T-helper 2 cell treated with Interferon-gamma antibody and Interleukin-4, amounts not matched to agents 5 μg/mL and 100 μg/mL, for 36 hours (primary cell): ENCODE data around the gene ZNF805.
"Not testable (repeated sequence)": the region's sequence is repeated elsewhere in the genome, so short reads cannot be mapped to it uniquely, and the experiment has no call there.

Experiments
- DNase-seq: peaks from one replicate; pipeline ENCODE4 v3.0.0; 2021; ENCODE audit warnings: low spot score
- H3K27ac Mint-ChIP-seq: one replicate; pipeline ENCODE4 v1.8.0; 2021; ENCODE audit warnings: mild to moderate bottlenecking, mixed read lengths
- H3K27me3 Mint-ChIP-seq: one replicate; pipeline ENCODE4 v1.8.0; 2021; ENCODE audit warnings: low read depth, mixed read lengths
- H3K36me3 Mint-ChIP-seq: one replicate; pipeline ENCODE4 v1.8.0; 2021; ENCODE audit warnings: low read depth, mixed read lengths
- H3K4me1 Mint-ChIP-seq: one replicate; pipeline ENCODE4 v1.8.0; 2021; ENCODE audit warnings: low read depth, mixed read lengths
- H3K4me3 Mint-ChIP-seq: one replicate; pipeline ENCODE4 v1.8.0; 2022; ENCODE audit warnings: mild to moderate bottlenecking, moderate library complexity, mixed read lengths
- H3K9me3 Mint-ChIP-seq: one replicate; pipeline ENCODE4 v1.8.0; 2021; ENCODE audit warnings: mixed read lengths

Gene ZNF805

DNA sequence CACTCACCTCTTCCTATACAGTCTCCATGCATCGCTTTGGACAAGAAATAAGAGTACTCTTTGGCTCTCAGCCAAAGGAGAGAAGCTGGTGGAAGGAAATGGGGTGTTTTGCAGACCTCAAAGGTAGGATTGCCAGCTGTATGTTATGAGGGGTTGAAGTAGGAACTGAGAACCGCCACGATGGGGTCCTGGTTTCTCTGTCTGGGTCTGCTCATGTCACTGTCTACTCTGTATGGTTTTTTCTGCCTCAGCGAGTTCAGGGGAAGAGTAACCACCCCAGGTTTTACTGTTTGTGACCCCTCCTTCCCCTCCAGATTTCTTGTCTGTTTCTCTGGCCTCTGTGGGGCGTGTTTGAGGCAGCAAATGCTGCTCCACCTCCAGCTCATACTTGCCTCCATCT lies 4.1 kb downstream of the ZNF805 start:
- Mint-ChIP-seq H3K36me3 (peaks cover 52% of the 10 kb centered on the region), H3K9me3 (peaks cover 5% of the 10 kb centered on the region), H3K27me3 (no peaks in the 10 kb centered on the region), H3K27ac (no peak overlapping the region), H3K4me3 (no peak overlapping the region), H3K4me1 (peaks cover 16% of the 10 kb centered on the region)
- no peak for DNase-seq

- H3K4me3 Mint-ChIP-seq, result no peak overlapping the region
- H3K27ac Mint-ChIP-seq, result no peak overlapping the region
- peaks cover 14% of the 10 kb centered on the region for H3K4me1 Mint-ChIP-seq
- H3K9me3 Mint-ChIP-seq, result peaks cover 5% of the 10 kb centered on the region
- peaks cover 54% of the 10 kb centered on the region for H3K36me3 Mint-ChIP-seq
- DNase-seq, result no peak
- no peaks in the 10 kb centered on the region for H3K27me3 Mint-ChIP-seq
Measured at GRCh38 chr19:57245066-57245465, 4.6 kb downstream of the ZNF805 start.

DNA sequence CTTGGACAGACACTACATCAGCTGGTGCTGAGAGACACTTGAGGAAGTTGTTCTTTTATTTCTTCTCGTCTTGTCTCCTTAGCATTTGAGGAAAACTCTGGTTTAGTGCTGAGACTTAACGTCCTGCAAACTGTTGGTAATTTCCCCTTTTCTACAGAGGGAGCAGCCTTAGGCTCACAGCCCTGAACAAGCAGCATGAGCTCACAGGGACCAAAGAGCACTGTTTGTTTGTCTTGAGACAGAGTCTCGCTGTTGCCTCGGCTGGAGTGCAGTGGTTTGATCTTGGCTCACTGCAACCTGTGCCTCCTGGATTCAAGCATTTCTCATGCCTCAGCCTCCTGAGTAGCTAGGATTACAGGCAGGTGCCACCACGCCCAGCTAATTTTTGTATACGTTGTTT lies 5.5 kb downstream of the ZNF805 start:
- DNase-seq, result no peak
- peaks cover 12% of the 10 kb centered on the region for H3K4me1 Mint-ChIP-seq
- H3K27ac Mint-ChIP-seq, result no peak overlapping the region
- no peaks in the 10 kb centered on the region for H3K27me3 Mint-ChIP-seq
- no peak overlapping the region for H3K4me3 Mint-ChIP-seq
- peaks cover 59% of the 10 kb centered on the region for H3K36me3 Mint-ChIP-seq
- H3K9me3 Mint-ChIP-seq, result peaks cover 10% of the 10 kb centered on the region

GRCh38 chr19:57248646-57249045 lies 8.2 kb downstream of the ZNF805 start:
- Mint-ChIP-seq H3K9me3 (peaks cover 24% of the 10 kb centered on the region), H3K36me3 (peaks cover 79% of the 10 kb centered on the region), H3K4me3 (no peak overlapping the region), H3K27me3 (no peaks in the 10 kb centered on the region), H3K4me1 (no peaks in the 10 kb centered on the region), H3K27ac (no peak overlapping the region)
- no peak for DNase-seq

GRCh38 chr19:57249329-57249728 lies 8.9 kb downstream of the ZNF805 start:
- Mint-ChIP-seq H3K27ac (no peak overlapping the region), H3K36me3 (peaks cover 82% of the 10 kb centered on the region), H3K27me3 (no peaks in the 10 kb centered on the region), H3K4me3 (no peak overlapping the region), H3K4me1 (no peaks in the 10 kb centered on the region), H3K9me3 (peaks cover 31% of the 10 kb centered on the region)
- DNase-seq, result no peak

DNA sequence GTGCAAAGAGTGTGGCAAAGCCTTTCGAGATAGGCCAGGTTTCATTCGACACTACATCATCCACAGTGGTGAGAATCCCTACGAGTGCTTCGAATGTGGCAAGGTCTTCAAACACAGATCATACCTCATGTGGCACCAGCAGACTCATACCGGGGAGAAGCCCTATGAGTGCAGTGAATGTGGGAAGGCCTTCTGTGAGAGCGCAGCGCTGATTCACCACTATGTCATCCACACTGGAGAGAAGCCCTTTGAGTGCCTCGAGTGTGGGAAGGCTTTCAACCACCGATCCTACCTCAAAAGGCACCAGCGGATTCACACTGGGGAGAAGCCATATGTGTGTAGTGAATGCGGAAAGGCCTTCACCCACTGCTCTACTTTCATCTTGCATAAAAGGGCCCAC lies 13.3 kb downstream of the ZNF805 start:
- H3K4me3 Mint-ChIP-seq, H3K27me3 Mint-ChIP-seq, H3K27ac Mint-ChIP-seq, DNase-seq, H3K4me1 Mint-ChIP-seq: not testable (repeated sequence)
- peaks cover 74% of the 10 kb centered on the region for H3K36me3 Mint-ChIP-seq
- H3K9me3 Mint-ChIP-seq, result peaks cover 60% of the 10 kb centered on the region

- no peaks in the 10 kb centered on the region for H3K27me3 Mint-ChIP-seq
- H3K27ac Mint-ChIP-seq, result no peak overlapping the region
- no peak overlapping the region for H3K4me3 Mint-ChIP-seq
- H3K9me3 Mint-ChIP-seq, result peaks cover 72% of the 10 kb centered on the region
- DNase-seq, result no peak
- H3K4me1 Mint-ChIP-seq, result peaks cover 2% of the 10 kb centered on the region
- peaks cover 35% of the 10 kb centered on the region for H3K36me3 Mint-ChIP-seq
Measured at GRCh38 chr19:57262044-57262443, 21.6 kb downstream of the ZNF805 start.

GRCh38 chr19:57263244-57263741 lies 22.9 kb downstream of the ZNF805 start:
- Mint-ChIP-seq H3K27ac (no peak overlapping the region), H3K9me3 (peaks cover 71% of the 10 kb centered on the region), H3K4me3 (no peak overlapping the region), H3K4me1 (peaks cover 2% of the 10 kb centered on the region), H3K27me3 (no peaks in the 10 kb centered on the region), H3K36me3 (peaks cover 32% of the 10 kb centered on the region)
- DNase-seq, result no peak

DNA sequence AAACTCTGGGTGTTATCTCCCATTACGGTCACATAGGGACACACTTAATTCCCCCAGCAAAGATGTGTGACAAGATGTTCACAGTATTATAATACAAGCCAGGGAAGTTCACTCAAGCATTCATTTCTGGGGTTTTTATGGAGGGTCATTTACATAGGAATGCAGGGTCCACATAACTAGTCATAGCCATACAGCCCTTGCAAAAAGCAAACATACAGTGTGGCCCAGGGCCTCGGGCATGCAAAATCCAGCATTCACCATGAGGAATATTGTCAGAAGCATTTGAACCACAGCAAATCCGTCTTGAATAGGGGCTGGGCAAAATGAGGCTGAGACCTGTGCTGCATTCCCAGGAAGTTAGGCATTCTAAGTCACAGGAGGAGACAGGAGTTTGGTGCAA lies 26.9 kb downstream of the ZNF805 start:
- Mint-ChIP-seq H3K36me3 (peaks cover 9% of the 10 kb centered on the region), H3K27me3 (no peaks in the 10 kb centered on the region), H3K27ac (no peak overlapping the region), H3K4me1 (peaks cover 2% of the 10 kb centered on the region), H3K4me3 (no peak overlapping the region), H3K9me3 (peaks cover 48% of the 10 kb centered on the region)
- no peak for DNase-seq

DNA sequence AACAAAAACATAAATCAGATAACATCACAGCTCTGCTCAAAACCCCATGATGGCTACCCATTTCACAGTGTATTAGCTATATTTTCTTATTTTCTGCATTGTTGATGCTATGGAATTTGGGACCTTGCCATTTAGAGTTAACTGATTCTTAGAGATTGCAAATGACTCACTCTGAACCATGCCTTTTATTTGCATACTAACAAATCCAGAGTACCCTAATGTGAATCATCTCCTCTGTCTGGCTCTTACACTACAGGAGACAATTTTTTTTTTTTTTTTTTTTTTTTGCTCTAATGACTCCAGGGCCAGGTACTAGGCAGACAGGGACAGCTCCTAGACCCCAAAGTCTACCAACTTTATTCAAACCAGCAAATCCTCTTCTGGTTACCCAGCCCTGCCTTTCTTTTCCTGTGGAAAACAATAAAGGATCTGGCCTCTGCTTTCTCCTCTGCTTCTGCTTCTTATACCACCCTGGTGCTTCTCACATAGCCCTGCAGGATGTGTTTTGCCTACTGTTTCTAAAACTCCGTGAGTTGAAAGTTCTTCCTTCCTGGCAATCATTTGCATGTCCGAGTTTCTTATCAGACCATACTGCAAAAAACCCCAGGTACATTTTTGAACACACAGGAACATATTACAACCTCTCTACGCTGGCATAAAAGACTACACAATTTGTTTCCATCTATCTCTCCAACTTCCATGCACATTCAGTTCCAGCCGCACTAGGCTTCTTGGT lies 29.3 kb downstream of the ZNF805 start:
- Mint-ChIP-seq H3K27me3 (no peaks in the 10 kb centered on the region), H3K4me3 (no peak overlapping the region), H3K27ac (no peak overlapping the region), H3K4me1 (peaks cover 2% of the 10 kb centered on the region), H3K9me3 (peaks cover 41% of the 10 kb centered on the region), H3K36me3 (peaks cover 7% of the 10 kb centered on the region)
- no peak for DNase-seq

GRCh38 chr19:57271280-57271679 lies 30.8 kb downstream of the ZNF805 start:
- Mint-ChIP-seq H3K9me3 (peaks cover 28% of the 10 kb centered on the region), H3K4me3 (no peak overlapping the region), H3K27ac (no peak overlapping the region), H3K36me3 (peaks cover 4% of the 10 kb centered on the region), H3K27me3 (no peaks in the 10 kb centered on the region), H3K4me1 (no peaks in the 10 kb centered on the region)
- no peak for DNase-seq

DNA sequence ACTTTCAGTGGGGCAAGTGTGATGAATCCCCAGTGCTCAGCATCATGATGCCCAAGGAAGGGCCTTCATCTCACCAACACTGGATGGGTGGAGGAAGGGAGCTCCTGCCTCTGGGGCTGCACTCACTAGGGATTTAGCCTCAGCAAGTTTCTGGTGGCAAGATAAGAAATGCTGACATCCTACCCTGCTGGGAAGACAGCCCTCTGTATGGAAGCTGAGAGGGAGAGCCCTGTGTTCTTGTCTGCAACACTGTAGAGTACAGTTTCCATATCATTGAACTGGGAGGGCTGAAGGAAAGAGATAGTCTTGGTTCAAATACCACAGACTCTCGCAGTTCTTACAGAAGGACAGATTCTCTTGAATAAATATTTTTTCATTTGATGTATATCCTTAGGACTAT lies 32.6 kb downstream of the ZNF805 start:
- Mint-ChIP-seq H3K4me1 (no peaks in the 10 kb centered on the region), H3K4me3 (no peak overlapping the region), H3K9me3 (peaks cover 17% of the 10 kb centered on the region), H3K27me3 (no peaks in the 10 kb centered on the region), H3K36me3 (peaks cover 4% of the 10 kb centered on the region), H3K27ac (no peak overlapping the region)
- DNase-seq, result no peak

GRCh38 chr19:57276430-57276829 lies 36.0 kb downstream of the ZNF805 start:
- H3K27me3 Mint-ChIP-seq, result no peaks in the 10 kb centered on the region
- H3K9me3 Mint-ChIP-seq, result peaks cover 11% of the 10 kb centered on the region
- H3K4me1 Mint-ChIP-seq, result peaks cover 6% of the 10 kb centered on the region
- DNase-seq, result no peak
- H3K4me3 Mint-ChIP-seq, result no peak overlapping the region
- no peak overlapping the region for H3K27ac Mint-ChIP-seq
- H3K36me3 Mint-ChIP-seq, result peaks cover 10% of the 10 kb centered on the region

DNA sequence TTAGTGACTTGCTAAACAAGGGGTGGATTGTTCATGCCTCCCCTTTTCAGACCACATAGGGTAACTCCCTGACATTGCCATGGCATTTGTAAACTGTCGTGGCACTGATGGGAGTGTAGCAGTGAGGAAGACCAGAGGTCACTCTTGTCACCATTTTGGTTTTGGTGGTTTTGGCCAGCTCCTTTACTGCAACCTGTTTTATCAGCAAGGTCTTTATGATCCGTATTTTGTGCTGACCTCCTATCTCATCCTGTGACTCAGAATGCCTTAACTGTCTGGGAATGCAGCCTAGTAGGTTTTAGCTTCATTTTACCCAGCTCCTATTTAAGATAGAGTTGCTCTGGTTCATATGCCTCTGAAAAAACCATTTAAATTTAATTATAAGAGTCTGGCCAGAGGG lies 38.0 kb downstream of the ZNF805 start:
- peaks cover 25% of the 10 kb centered on the region for H3K36me3 Mint-ChIP-seq
- not testable (repeated sequence) for DNase-seq, H3K4me3 Mint-ChIP-seq, H3K9me3 Mint-ChIP-seq, H3K27ac Mint-ChIP-seq, H3K27me3 Mint-ChIP-seq
- peaks cover 21% of the 10 kb centered on the region for H3K4me1 Mint-ChIP-seq
